AG09309 (cell line): ENCODE data around the gene ZFP90.

Experiments
- DNase-seq: peaks from one replicate; pipeline ENCODE4 v3.0.0-alpha.2; 2010; ENCODE audit warnings: low read depth
- H3K4me3 ChIP-seq: 2 replicates; pipeline ENCODE4 v1.5.1; 2011; ENCODE audit warnings: mild to moderate bottlenecking, low read depth, low read length, moderate library complexity; ENCODE audit not compliant: control insufficient read depth
- CTCF ChIP-seq: IDR thresholded peaks from 2 replicates; pipeline ENCODE4 v1.5.1; 2011; ENCODE audit warnings: mild to moderate bottlenecking, low read depth, low read length, inconsistent platforms; ENCODE audit not compliant: insufficient read depth, control insufficient read depth; ENCODE audit errors: missing control alignments

ZFP90 gene

GRCh38 chr16:68528233-68528632 is 10.9 kb upstream of the ZFP90 start:
- TF ChIP-seq CTCF, result no peak
- no peak overlapping the region for H3K4me3 ChIP-seq
- no peak for DNase-seq

- DNase-seq, result no peak
- no peak overlapping the region for H3K4me3 ChIP-seq
- peak; percentile 93 for TF ChIP-seq CTCF
These were observed 10.3 kb upstream of the ZFP90 start for GRCh38 chr16:68528686-68529379.

DNA sequence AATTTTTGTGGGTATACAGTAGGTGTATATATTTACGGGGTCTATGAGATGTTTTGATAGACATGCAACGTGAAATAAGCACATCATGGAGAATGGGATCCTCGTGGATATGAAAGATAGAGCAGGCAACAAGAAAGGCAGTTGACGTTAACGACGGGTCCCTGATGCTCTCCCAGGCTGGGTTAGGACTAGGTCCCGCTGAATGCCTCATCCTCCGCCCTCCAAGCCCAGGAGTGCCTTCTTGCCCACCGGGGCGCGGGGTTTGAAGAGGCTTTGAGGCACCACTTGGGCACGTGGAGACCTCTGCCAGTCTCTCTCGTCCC is 9.5 kb upstream of the ZFP90 start:
- peak overlapping the region; percentile 94 for H3K4me3 ChIP-seq
- no peak for TF ChIP-seq CTCF
- DNase-seq, result no peak

GRCh38 chr16:68529931-68530701 is 9.0 kb upstream of the ZFP90 start:
- peak overlapping the region; percentile 94 for H3K4me3 ChIP-seq
- DNase-seq, result no peak
- no peak for TF ChIP-seq CTCF

- no peak for TF ChIP-seq CTCF
- H3K4me3 ChIP-seq, result no peak overlapping the region
- DNase-seq, result no peak
These were observed 5.2 kb upstream of the ZFP90 start for GRCh38 chr16:68533937-68534336.

GRCh38 chr16:68535331-68535730 is 3.8 kb upstream of the ZFP90 start:
- no peak for DNase-seq
- H3K4me3 ChIP-seq, result no peak overlapping the region
- no peak for TF ChIP-seq CTCF
